ENCODE measurements around the gene BAZ2B.

GRCh38 chr2:159399716-159400415 is 216.5 kb downstream of the BAZ2B start:
- no peak for TF ChIP-seq EZH2 (IDR thresholded peaks at IDR 0.05)
- peak; percentile 82; the same call in 1 of the 2 replicates for TF ChIP-seq POLR2AphosphoS5 (IDR thresholded peaks at IDR 0.05; ENCODE audit: borderline replicate concordance, low read depth, low read length)

Measured in SK-N-MC (cell line).